Amygdala (tissue), 56 donors: ENCODE data around the gene STIMATE.

Source experiments
- DNase-seq, 56 donors: peaks; one replicate each; lab custom pipeline; 2025; lab: John Stamatoyannopoulos, UW

The STIMATE gene

GRCh38 chr3:52897130-52898122 lies at the start of gene STIMATE:
STIMATE (minus strand) TSS chr3:52897548; CDS start chr3:52897450, 98 bp downstream.
- peak in 54 of 56 donors; percentile 15 to 91 (median 72) for DNase-seq

GRCh38 chr3:52939600-52939999 lies 42.3 kb upstream of the STIMATE start:
- no peak for DNase-seq

- DNase-seq: peak in 24 of 56 donors; percentile 2 to 71 (median 20)
Measured at GRCh38 chr3:52934630-52935530, 37.5 kb upstream of the STIMATE start.

GRCh38 chr3:52931889-52932288 lies 34.5 kb upstream of the STIMATE start:
- DNase-seq: no peak

DNA sequence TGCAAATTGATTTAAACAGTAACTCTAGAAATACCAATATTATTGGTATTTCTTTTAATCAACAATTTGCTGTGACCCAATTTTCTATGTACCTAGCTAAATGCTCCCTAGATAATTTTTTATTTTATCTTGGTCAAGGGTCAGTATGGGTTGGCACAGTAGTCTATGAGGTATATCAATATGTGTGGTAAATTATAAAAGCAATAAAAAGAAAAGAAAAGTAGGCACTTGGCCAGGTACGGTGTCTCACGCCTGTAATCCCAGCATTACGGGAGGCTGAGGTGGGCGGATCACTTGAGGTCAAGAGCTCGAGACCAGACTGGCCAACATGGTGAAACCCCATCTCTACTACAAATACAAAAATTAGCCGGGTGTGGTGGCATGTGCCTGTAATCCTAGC lies 34.0 kb upstream of the STIMATE start:
- no peak for DNase-seq

GRCh38 chr3:52930748-52931147 lies 33.4 kb upstream of the STIMATE start:
- no peak for DNase-seq

- no peak for DNase-seq
Measured at GRCh38 chr3:52926554-52926953, 29.2 kb upstream of the STIMATE start.

- DNase-seq: no peak
Measured at GRCh38 chr3:52925405-52926313, 28.3 kb upstream of the STIMATE start.

GRCh38 chr3:52923963-52924362 lies 26.6 kb upstream of the STIMATE start:
- DNase-seq: no peak

- peak in 1 of 56 donors; percentile 9 for DNase-seq
Measured at GRCh38 chr3:52920841-52921240, 23.5 kb upstream of the STIMATE start.

DNA sequence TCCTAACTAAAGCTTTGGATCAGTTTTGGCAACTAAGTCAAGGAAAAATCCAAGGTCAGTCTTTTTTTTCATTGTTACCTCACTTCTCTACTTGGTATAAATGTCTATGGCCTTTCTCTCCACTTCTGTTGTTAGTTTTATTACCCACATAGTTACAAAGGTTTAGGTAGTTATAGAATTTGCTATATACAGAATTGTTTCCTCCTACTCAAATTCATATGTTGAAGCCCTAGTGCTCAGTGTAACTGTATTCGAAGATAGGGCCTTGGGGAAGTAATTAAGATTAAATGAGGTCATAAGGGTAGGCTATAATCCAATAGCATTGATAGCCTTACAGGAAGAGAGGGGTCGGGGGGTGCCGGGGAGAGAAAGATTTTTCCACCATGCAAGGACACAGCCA lies 19.7 kb upstream of the STIMATE start:
- DNase-seq: no peak

- no peak for DNase-seq
Measured at GRCh38 chr3:52915294-52915693, 17.9 kb upstream of the STIMATE start.

- DNase-seq: no peak
Measured at GRCh38 chr3:52912885-52913731, 15.8 kb upstream of the STIMATE start.

GRCh38 chr3:52910823-52911222 lies 13.5 kb upstream of the STIMATE start:
- DNase-seq: no peak

DNA sequence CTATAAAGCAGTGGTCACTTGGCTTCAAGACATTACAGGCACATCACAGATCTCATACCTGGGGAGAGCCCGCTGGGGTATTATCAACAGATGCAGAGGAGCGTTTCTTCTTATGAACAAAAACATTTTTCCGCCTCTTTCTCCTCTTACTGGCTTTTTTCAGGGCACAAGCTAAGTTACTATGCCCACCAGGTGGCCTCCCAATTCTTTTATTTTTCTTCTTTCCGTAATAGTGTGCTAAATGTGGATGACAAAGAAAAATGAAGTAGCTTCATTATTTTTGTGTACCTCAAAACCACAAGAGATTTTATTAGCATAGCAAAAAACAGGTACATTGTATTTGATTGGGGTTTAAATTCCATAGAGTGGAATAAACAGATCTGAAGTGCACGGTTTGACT lies 10.1 kb upstream of the STIMATE start:
- DNase-seq: no peak

GRCh38 chr3:52904552-52904951 lies 7.2 kb upstream of the STIMATE start:
- DNase-seq: no peak

GRCh38 chr3:52904000-52904399 lies 6.7 kb upstream of the STIMATE start:
- DNase-seq: no peak

DNA sequence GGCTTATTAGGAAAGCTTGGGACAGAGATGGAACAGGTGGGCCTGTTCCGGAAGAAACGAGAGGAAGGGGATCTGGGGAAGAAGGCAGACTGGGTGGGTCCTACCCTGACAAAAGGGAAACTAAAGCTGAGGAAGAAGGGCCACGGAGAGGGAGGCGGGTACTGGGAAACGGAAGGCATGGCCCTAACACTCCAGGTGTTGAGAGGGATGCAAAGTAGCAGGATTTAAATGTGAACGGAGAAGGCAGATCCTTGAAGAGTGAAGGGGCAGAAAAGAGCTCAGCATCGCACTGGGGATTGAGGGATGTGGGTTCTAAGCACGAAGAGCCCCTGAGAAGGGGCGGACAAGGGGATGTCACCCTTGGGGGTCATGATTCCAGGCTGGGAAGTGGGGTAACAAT lies 735 bp downstream of the STIMATE start:
- no peak for DNase-seq

- DNase-seq: no peak
Measured at GRCh38 chr3:52896151-52896550, 1.2 kb downstream of the STIMATE start.
